NCI-H187 treated with DMSO at 0.1 percent for 48 hours (cell line): ENCODE data around the gene ZNF443.
"Not testable (repeated sequence)": the region's sequence is repeated elsewhere in the genome, so short reads cannot be mapped to it uniquely, and the experiment has no call there.

Source experiments
- DNase-seq: peaks from one replicate; lab custom pipeline; 2025; lab: John Stamatoyannopoulos, UW

ZNF443 gene

DNA sequence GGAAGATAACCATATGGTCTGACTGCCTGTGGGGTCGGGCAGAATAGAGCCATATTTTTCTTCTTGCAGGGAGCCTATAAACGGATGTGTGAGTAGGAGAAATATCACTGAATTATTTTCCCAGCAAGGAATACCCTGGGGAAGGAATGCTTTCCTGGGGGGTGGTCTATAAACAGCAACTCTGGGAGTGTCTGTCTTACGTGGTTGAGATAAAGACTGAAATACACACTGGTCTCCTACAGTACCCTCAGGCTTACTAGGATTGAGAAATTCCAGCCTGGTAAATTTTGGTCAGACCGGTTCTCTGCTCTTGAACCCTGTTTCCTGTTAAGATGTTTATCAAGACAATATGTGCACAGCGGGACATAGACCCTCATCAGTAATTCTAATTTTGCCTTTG, 23.5 kb downstream of the ZNF443 start:
- DNase-seq, result not testable (repeated sequence)

DNA sequence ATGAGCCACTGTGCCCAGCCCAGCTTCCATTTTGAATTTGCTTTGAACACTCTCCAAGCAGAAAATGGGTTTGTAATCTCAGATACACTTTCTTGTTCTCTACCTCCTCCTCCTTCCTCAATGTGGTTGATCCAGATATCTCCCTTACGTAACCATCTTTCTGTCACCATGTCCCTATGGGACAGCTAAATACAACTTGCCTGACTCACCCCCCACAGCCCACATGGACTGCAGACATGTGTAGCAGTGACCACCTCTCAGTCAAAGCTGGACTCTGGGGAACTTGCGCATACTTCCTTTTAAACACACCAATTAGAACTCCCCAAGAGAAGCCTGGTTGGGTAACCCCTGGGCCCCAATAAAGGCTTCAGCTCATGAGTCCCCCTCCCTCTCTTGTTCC, 28.9 kb downstream of the ZNF443 start:
- no peak for DNase-seq

DNA sequence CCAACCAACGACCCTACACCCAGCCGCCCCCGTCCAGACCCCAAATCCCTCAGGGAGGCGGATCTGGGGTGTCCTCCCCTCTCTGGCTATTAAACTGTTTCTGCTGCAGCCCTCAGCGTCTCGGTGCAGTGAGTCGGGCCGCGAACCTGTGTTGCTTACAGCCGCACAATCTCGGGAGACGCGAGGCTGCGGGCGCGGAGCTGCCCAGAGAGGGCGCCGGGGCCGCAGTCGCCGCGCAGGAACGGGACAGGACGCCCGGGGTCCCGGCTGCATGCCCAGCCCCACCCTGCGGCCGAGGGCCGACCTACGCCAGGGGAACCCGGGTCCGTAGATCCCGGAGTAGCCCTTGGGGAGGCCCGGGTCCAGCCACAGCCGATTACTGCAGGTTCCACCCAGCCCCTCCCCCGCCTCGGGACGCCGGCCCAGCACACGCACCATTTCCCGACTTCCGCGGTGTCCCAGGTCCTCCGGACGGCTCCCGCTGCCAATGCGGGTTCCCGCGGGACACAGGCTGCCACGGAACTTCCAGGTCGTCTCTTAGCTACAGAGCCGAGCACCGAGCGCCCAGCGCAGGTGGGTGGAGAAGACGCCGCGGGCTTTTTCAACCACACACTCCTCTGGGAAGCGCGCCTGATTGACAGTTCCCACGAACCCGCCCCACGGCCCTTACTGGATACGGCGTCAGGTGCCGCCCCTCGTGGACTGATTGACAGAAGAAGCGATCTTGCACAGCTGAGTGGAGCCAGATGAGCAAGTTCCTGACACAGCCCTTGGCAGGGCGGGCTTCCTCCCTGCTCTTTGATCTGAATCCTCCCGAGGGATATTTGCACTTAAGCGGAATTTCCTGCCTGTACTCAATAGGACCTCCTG, 40.0 kb downstream of the ZNF443 start, which contains the start of gene ZNF799:
ZNF799 (minus strand) TSS at position 639 of the 870 bp plus-strand sequence; CDS start at position 438, 201 bp downstream.
- peak; percentile 77 for DNase-seq

DNA sequence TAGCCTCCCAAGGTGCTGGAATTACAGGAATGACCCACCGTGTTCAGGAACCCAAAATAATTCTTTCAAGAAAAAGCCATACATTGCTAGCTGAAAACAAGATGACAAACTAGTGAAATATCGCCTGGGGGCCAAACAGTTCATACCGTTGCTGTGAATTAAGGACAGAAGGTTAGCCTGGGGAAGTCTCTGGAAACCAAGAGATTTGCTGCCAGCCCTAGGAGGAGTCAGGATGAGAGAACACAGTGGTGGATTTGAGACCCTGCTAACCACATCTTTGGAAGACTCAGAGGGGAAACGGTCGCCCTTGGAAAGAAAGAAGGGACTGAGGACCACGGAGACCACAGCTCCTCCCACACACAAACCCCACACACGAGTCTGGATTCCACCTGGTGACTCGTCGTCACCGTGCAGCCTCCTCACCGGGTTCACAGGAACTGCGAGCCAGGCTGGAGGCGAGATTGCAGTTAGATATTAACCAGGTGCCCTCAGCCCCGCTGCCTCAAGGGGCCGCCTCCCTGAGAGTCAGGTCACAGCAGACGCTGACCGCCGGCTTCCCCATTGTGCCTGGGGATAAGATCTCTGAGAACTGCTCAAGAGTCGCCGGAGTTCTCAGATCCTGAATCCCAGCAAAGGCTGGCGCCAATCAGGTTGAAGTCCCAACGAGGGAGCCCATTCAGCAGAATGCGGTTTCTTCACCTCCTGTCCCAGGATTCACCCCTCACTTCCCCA, 40.8 kb downstream of the ZNF443 start:
- not testable (repeated sequence) for DNase-seq

DNA sequence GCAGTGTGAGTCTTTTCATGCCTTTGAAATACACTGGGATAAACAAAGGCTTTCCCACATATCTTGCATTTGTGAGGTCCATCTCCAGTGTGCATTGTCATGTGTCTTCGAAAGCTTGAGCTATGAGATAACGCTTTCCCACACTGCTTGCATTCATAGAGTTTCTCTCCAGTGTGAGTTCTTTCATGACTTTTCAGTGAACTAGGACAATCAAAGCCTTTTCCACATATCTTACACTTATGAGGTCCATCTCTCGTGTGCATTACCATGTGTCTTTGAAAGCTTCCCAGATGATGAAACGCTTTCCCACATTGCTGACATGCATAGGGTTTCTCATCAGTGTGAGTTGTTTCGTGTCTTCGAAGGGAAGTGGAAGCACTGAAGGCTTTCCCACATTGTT, 49.7 kb downstream of the ZNF443 start:
- not testable (repeated sequence) for DNase-seq

DNA sequence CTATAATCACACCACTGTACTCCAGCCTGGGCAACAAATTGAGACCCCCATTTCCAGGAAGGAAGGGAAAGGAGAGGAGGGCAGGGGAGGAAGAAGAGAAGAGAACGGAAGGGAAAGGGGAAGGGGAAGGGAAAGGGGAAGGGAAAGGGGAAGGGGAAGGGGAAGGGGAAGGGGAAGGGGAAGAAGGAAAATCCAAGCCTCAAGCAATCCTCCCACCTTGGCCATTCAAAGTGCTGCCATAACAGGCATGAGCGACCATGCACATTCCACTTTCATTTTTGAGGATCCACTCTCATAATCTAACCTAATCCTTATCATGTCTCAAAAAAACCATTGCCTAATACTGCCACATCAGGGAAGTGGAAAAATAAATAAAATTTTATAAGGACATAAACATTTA, 54.5 kb downstream of the ZNF443 start:
- not testable (repeated sequence) for DNase-seq

DNA sequence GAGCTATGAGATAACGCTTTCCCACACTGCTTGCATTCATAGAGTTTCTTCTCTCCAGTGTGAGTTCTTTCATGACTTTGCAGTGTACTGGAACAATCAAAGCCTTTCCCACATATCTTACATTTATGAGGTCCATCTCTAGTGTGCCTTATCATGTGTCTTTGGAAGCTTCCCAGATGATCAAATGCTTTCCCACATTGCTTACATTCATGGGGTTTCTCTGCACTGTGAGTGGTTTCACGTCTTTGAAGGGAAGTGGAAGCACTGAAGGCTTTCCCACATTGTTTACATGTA, 60.4 kb downstream of the ZNF443 start:
- DNase-seq, result no peak

DNA sequence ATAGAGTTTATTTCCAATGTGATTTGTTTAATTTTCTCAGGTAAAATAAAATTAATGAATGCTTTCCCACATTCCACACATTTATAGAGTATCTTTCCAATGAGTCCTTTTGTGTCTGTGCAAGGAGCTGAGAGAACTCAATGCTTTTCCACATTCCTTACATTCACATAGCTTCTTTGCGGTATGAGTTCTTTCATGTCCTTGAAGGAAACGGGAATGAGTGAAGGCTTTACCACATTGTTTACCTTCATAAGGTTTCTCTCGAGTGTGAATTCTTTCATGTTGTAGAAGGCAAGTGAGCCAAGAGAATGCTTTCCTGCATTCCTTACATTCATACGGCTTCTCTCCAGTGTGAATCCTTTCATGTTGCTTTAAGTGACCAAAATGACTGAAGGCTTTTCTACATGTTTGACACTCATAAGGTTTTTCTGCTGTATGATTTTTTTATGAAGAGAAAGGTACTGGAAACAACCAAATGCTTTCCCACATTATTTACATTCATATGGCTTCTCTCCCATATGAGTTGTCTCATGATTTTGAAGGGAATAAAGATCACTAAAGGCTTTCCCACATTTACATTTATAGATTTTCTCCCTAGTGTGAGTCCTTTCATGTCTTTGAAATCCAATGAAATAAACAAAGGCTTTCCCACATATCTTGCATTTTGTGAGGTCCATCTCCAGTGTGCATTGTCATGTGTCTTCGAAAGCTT, 60.9 kb downstream of the ZNF443 start:
- no peak for DNase-seq
